Activated CD4-positive, alpha-beta T cell treated with anti-CD3 and anti-CD28 coated beads for 24 hours (primary cell): ENCODE results near the gene LRRTM3.

Experiments used
- DNase-seq, 2 donors: peaks; one replicate each; pipeline ENCODE4 v3.0.0-alpha.2; 2020; ENCODE audit warnings: low read depth in 2 of 2

LRRTM3 gene

GRCh38 chr10:67119651-67120050 lies 193.8 kb downstream of the LRRTM3 start:
- no peak for DNase-seq

DNA sequence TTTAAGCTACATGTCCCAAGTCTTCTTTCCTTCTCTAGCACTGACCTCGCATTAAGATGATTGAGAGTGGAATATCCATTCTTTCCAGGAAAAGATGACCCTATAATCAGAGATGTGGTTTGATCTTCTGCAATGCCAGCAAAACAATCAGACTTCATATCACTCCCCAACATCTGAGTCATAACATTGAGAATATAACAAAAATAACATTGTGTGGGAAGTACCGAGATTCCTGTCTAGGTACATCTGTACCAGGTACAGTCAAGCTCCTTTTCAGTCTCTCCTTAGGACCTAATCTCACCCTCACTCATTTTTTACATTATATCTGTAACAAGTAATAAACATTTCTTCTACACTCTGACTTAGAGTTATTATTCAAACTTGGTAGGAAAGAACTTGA lies 201.6 kb downstream of the LRRTM3 start:
- DNase-seq, result no peak

DNA sequence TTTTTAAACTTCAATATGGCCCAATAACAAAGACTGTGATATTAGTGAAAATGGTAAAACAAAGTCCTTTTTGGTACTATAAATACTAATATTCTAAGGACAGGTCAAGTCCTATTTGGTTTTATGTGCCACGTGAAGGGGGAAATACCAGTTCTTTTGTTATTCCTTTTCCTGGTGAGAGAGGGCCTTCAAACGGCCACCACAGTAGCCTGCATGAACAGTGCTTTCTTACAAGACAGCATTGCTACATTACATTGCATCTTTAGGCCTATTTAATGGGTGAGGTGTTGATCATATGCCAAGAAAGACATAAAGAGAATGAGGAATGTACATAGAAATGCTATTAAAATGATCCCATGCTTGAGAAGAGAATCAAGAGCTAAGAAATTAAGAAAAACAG lies 214.8 kb downstream of the LRRTM3 start:
- no peak for DNase-seq

GRCh38 chr10:67141300-67141699 lies 215.5 kb downstream of the LRRTM3 start:
- DNase-seq, result no peak

GRCh38 chr10:67144530-67144929 lies 218.7 kb downstream of the LRRTM3 start:
- no peak for DNase-seq
